ENCODE data around the gene MFN1. TPM values are rescaled to one million over a fixed set of nuclear protein-coding genes. Genes with fewer than 3 reads are reported as not detected.

Gene MFN1
- 156 TPM for total RNA-seq

DNA sequence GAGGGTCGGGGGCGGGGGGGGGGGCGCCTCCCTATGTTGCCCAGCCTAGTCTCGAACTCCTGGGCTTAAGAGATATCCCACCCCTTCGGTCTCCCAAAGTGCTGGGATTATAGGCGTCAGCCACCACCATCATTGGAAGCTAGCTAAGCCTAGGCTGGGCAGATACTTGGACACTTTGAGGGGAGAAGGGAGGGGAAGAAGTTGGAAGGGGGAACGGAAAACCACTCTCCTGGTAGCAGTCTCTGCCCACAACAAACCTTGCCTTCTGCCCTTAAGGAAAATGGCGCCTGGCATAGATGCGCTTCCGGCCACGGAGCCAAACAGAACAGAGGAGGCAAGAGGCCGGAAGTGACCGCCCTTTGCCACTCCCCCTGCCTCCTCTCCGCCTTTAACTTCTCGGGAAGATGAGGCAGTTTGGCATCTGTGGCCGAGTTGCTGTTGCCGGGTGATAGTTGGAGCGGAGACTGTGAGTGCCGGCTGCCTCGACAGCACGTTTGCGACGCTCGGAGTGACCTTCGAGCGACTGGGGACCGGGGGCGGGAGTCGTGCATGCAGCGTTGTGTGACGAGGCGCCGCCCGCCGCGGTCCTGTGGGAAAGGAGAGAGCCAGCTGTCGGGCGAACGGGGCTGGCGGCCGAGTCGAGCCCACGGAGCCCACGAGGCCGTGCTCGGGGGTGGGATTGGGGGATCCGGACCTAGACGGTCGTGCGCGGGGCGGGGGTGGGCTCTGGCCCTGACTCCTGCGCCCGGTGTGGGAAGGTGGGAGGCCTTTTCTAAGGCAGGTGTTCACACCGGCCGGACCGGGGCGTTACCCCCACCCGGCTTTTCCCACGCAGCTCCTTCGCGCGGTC, at the start of gene MFN1:
Gene MFN1 (plus strand): TSS at position 365 of the 850 bp plus-strand sequence. CDS start 1,143 bp downstream, outside the sequence.

GRCh38 chr3:179322286-179323196, 25.0 kb upstream of the MFN1 start, which contains the start of gene ZNF639:
Gene ZNF639 (plus strand): TSS chr3:179323031. CDS start chr3:179328294, 5,263 bp downstream.

Other genes with a start within 250 kb of the MFN1 start
- gene PIK3CA, start 199.4 kb upstream of the MFN1 start, total RNA-seq: 77.6 TPM
- 9.7 TPM for gene KCNMB3, start 96.6 kb upstream of the MFN1 start, total RNA-seq
- gene ZNF639, start 24.7 kb upstream of the MFN1 start, total RNA-seq: 98.9 TPM
- gene GNB4, start 103.8 kb downstream of the MFN1 start, total RNA-seq: 111 TPM
- 28.5 TPM for gene ACTL6A, start 215.2 kb downstream of the MFN1 start, total RNA-seq